Panc1 (cell line): Measurements from ENCODE around the gene LRRFIP2. TPM values are rescaled to one million over a fixed set of nuclear protein-coding genes. Genes with fewer than 3 reads are reported as not detected.

Source experiments
- ATAC-seq: fragments of 200-7000 bp; cut with Tn5 transposase; 2 replicates; pipeline ENCODE4 v1.9.1; 2020; ENCODE audit warnings: mild to moderate bottlenecking, moderate library complexity
- BruUV-seq: library from RNA; stranded (reverse); fragments of 400-500 nt; replicated peaks from 2 replicates; lab custom pipeline; 2021; lab: Mats Ljungman, UMichigan
- CTCF ChIA-PET: fragments of 300-600 bp; sonication (Branson Sonifier 250); formaldehyde crosslinking; loops from one replicate; lab custom pipeline; 2022; ENCODE audit warnings: antibody characterized with exemption; lab: Charles Lee
- POLR2A ChIA-PET: fragments of 300-600 bp; sonication (Branson Sonifier 250); formaldehyde crosslinking; loops from one replicate; lab custom pipeline; 2022; ENCODE audit warnings: antibody characterized with exemption; lab: Charles Lee
- DNase-seq: peaks from one replicate; pipeline ENCODE4 v3.0.0-alpha.2; 2010; ENCODE audit warnings: low read depth, low spot score
- H3K27ac ChIP-seq: 2 replicates; pipeline ENCODE4 v1.5.1; 2011; ENCODE audit warnings: mild to moderate bottlenecking, low read length, inconsistent platforms
- H3K27me3 ChIP-seq: fragments of 200-500 bp; sonication (Bioruptor generic); 2 replicates; pipeline ENCODE4 v1.6.0; 2014; ENCODE audit warnings: low read length, inconsistent platforms; ENCODE audit not compliant: control insufficient read depth, insufficient read depth
- H3K36me3 ChIP-seq: fragments of 200-500 bp; sonication (Bioruptor generic); 2 replicates; pipeline ENCODE4 v1.5.1; 2014; ENCODE audit warnings: inconsistent platforms, mild to moderate bottlenecking, low read length, moderate library complexity; ENCODE audit not compliant: control insufficient read depth, insufficient read depth
- H3K4me1 ChIP-seq: 2 replicates; pipeline ENCODE4 v1.5.1; 2011; ENCODE audit warnings: inconsistent platforms, mild to moderate bottlenecking, low read length, moderate library complexity; ENCODE audit not compliant: control insufficient read depth, insufficient read depth
- H3K4me3 ChIP-seq, 2 experiments: 2 replicates each; pipeline ENCODE4 v1.5.1; 2011 to 2012; ENCODE audit warnings: low read depth in 2 of 2, low read length in 2 of 2, mild to moderate bottlenecking in 2 of 2, inconsistent platforms in 1 of 2, moderate library complexity in 1 of 2
- H3K9me3 ChIP-seq: fragments of 200-500 bp; sonication (Bioruptor generic); 2 replicates; pipeline ENCODE4 v1.5.1; 2014; ENCODE audit warnings: low read depth, mild to moderate bottlenecking, inconsistent platforms, low read length, moderate library complexity; ENCODE audit not compliant: control insufficient read depth, insufficient read depth
- POLR2AphosphoS5 ChIP-seq: IDR thresholded peaks from 2 replicates; pipeline ENCODE4 v1.6.1; 2012; ENCODE audit warnings: mild to moderate bottlenecking, low read depth, low read length, moderate library complexity
- SIN3A ChIP-seq: IDR thresholded peaks from 2 replicates; pipeline ENCODE4 v1.6.1; 2012; ENCODE audit warnings: low read depth, mild to moderate bottlenecking, low read length, moderate library complexity, borderline replicate concordance; ENCODE audit not compliant: insufficient read depth
- TCF7L2 ChIP-seq: IDR thresholded peaks from 2 replicates; pipeline ENCODE4 v1.6.1; 2011; ENCODE audit warnings: mild to moderate bottlenecking, low read depth, low read length, inconsistent platforms
- in situ Hi-C: cut with HindIII; loops from 2 replicates; pipeline ENCODE4 v1.10.0; 2016; ENCODE audit warnings: low sequenced_read_pairs, low pct_unique_long_range_greater_than_20kb
- intact Hi-C: fragments of 100-400 bp; cut with micrococcal nuclease; formaldehyde crosslinking; loops from one replicate; pipeline ENCODE4 v1.10.0; 2022; ENCODE audit not compliant: unreplicated experiment
- total RNA-seq: library from RNA; stranded (reverse); gene quantifications from one replicate; pipeline ENCODE4 v1.2.1, GENCODE V29; 2021; ENCODE audit not compliant: unreplicated experiment
- TF ChIP-seq, protein P1 (sequence below), 2 experiments: IDR thresholded peaks; 2 replicates each; pipeline ENCODE4 v1.6.1; 2011 to 2012; ENCODE audit warnings: low read depth in 2 of 2, control low read depth in 1 of 2, low read length in 1 of 2, mild to moderate bottlenecking in 1 of 2, moderate library complexity in 1 of 2; ENCODE audit not compliant: insufficient read depth in 1 of 2
- TF ChIP-seq, protein P2 (sequence below): fragments of 450-650 bp; IDR thresholded peaks from 2 replicates; pipeline ENCODE4 v1.5.1; 2017; ENCODE audit warnings: mild to moderate bottlenecking

Gene LRRFIP2
- total RNA-seq, 1 experiment from 2014 or later = 32.3 TPM

DNA sequence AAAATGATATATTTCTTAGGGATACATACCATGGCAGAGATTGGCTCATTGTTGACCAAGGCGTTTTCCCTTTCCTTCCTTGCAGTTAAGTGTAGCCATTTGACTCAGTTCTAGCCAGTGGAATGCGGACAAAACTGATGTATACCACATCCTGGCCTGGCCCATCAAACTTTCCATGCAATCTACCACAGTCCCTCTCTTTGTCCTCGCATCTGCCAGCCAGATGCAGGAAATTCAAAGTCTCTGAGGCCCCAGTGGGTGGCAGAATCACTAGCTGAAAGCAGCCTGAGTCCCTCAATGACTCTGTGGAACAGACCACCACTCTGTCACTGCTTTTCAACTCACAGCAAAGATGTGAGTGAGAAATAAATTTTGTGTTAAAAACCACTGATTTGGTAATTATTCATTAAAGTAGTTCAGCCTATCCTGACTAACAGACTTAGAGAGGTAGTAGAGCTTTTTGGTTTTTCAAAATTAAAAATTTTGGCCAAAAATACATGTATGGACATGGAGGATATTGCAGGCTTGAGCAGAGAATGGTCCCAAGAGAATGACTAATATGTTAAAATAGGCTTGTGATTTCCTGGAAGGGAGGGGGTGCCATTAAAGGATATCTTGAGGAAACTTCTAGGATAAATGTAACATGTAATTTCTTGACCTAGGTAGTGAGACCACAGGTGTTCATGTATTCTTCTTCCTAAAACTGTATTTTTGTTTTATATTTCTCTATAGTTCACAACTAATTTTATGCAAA is 10.9 kb downstream of the LRRFIP2 start:
- H3K4me1 ChIP-seq = no peaks in the 10 kb centered on the region
- intact Hi-C loops (no loop called here), in situ Hi-C loops (no loop called here)
- H3K4me3 ChIP-seq = no peak overlapping the region
- no peaks in the 10 kb centered on the region for H3K27me3 ChIP-seq
- H3K27ac ChIP-seq = no peak overlapping the region
- DNase-seq = no peak
- POLR2A ChIA-PET = no interaction called here
- H3K36me3 ChIP-seq = no peaks in the 10 kb centered on the region; the same call in 1 of the 2 replicates
- no peaks in the 10 kb centered on the region for H3K9me3 ChIP-seq
- TF ChIP-seq POLR2AphosphoS5 = no peak
- TF ChIP-seq TCF7L2 = no peak
- TF ChIP-seq, protein P1, sequence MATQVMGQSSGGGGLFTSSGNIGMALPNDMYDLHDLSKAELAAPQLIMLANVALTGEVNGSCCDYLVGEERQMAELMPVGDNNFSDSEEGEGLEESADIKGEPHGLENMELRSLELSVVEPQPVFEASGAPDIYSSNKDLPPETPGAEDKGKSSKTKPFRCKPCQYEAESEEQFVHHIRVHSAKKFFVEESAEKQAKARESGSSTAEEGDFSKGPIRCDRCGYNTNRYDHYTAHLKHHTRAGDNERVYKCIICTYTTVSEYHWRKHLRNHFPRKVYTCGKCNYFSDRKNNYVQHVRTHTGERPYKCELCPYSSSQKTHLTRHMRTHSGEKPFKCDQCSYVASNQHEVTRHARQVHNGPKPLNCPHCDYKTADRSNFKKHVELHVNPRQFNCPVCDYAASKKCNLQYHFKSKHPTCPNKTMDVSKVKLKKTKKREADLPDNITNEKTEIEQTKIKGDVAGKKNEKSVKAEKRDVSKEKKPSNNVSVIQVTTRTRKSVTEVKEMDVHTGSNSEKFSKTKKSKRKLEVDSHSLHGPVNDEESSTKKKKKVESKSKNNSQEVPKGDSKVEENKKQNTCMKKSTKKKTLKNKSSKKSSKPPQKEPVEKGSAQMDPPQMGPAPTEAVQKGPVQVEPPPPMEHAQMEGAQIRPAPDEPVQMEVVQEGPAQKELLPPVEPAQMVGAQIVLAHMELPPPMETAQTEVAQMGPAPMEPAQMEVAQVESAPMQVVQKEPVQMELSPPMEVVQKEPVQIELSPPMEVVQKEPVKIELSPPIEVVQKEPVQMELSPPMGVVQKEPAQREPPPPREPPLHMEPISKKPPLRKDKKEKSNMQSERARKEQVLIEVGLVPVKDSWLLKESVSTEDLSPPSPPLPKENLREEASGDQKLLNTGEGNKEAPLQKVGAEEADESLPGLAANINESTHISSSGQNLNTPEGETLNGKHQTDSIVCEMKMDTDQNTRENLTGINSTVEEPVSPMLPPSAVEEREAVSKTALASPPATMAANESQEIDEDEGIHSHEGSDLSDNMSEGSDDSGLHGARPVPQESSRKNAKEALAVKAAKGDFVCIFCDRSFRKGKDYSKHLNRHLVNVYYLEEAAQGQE (IDR thresholded peaks at IDR 0.05; ENCODE audit: insufficient read depth in 1 of 2, low read depth in 2 of 2, low read length in 1 of 2) = no peak
- TF ChIP-seq, protein P2, sequence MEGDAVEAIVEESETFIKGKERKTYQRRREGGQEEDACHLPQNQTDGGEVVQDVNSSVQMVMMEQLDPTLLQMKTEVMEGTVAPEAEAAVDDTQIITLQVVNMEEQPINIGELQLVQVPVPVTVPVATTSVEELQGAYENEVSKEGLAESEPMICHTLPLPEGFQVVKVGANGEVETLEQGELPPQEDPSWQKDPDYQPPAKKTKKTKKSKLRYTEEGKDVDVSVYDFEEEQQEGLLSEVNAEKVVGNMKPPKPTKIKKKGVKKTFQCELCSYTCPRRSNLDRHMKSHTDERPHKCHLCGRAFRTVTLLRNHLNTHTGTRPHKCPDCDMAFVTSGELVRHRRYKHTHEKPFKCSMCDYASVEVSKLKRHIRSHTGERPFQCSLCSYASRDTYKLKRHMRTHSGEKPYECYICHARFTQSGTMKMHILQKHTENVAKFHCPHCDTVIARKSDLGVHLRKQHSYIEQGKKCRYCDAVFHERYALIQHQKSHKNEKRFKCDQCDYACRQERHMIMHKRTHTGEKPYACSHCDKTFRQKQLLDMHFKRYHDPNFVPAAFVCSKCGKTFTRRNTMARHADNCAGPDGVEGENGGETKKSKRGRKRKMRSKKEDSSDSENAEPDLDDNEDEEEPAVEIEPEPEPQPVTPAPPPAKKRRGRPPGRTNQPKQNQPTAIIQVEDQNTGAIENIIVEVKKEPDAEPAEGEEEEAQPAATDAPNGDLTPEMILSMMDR = no peak
- TF ChIP-seq SIN3A = no peak
- BruUV-seq = no TSS peak
- CTCF ChIA-PET = no interaction called here
- ATAC-seq = no peak

DNA sequence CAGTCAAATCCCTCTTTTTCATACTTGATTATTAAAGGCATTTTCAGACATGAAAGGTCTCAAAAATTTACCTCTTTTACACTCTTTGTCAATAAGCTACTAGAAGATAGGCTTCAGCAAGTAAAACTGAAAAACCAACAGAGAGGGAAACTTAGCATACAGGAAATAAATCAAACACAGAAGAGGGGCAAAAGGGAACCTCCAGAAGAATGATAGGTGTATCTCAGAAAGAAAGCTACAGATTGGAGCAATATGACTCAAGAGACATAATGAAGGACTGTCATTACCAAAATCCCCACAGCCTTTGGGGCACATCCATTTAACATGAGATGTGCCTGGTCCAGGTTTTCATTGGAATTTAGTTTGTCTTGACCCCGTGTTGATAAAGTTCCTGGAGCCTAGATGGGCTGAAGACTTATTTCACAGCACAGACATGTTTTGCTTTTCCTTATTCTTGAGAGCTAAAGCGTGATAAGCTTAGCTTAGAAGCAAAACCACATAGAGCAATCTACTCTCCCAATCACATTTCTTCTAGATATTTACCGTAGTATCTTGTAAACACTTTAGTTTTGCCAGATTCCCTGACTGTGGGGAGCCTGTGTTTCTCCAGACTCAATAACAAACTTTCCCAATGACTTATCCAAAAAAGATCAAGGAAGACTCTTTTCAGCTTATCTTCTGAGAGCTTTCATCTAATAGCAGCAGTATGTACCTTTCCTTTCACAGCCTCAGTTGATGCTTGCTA is 11.7 kb downstream of the LRRFIP2 start:
- in situ Hi-C loops = no loop called here
- ChIA-PET CTCF (interaction anchor here (0.6 kb wide), 1 partner anchor 11 kb away, joined by 3 read pairs; no protein-coding TSS in a partner anchor), POLR2A (interaction anchor here (0.7 kb wide), 1 partner anchor 109 kb away, joined by 5 read pairs; no protein-coding TSS in a partner anchor)
- no peaks in the 10 kb centered on the region for H3K9me3 ChIP-seq
- TF ChIP-seq SIN3A (no peak), POLR2AphosphoS5 (no peak), TCF7L2 (no peak)
- TF ChIP-seq, protein P1 (IDR thresholded peaks at IDR 0.05; ENCODE audit: insufficient read depth in 1 of 2, low read depth in 2 of 2, low read length in 1 of 2) = no peak
- TF ChIP-seq, protein P2 = no peak
- no TSS peak for BruUV-seq
- no peak for DNase-seq
- no peaks in the 10 kb centered on the region for H3K27me3 ChIP-seq
- H3K27ac ChIP-seq = no peak overlapping the region
- H3K4me1 ChIP-seq = no peaks in the 10 kb centered on the region
- intact Hi-C loops = no loop called here
- no peaks in the 10 kb centered on the region; the same call in 1 of the 2 replicates for H3K36me3 ChIP-seq
- H3K4me3 ChIP-seq = no peak overlapping the region
- ATAC-seq = no peak
